HG02642 (cell line): ENCODE measurements around the gene GRIA1.

ENCODE experiments used
- ATAC-seq: cut with Tn5 transposase; IDR thresholded peaks from one replicate; pipeline ENCODE4 v1.9.1; 2021; ENCODE audit warnings: mild to moderate bottlenecking; ENCODE audit not compliant: unreplicated experiment, poor library complexity

GRIA1 gene

GRCh38 chr5:153543288-153543687 lies 52.8 kb downstream of the GRIA1 start:
- no peak for ATAC-seq

DNA sequence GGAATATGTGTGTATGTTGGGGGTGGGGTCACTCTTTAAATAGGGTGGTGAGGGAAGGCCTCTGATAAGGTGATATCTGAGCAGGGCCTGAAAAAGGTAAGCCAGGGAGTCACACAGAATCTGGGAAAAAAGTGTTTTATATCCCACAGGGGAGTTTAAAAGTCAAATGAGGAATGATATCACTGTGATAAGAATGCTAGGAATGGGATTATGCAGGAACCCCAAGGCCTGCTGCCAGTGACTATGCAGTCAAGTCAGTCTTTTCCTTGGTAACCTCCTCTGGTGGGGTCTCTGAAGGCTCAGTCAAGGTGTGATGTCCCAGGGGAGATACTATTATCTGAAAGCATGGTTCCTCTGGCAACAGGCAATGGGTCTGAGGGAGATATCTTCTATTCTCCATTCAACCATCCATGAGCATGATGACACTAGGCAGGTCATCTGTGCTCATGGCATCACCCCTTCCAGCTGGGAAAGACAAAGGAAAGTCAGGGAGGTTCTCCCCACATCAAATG lies 53.5 kb downstream of the GRIA1 start:
- no peak for ATAC-seq

DNA sequence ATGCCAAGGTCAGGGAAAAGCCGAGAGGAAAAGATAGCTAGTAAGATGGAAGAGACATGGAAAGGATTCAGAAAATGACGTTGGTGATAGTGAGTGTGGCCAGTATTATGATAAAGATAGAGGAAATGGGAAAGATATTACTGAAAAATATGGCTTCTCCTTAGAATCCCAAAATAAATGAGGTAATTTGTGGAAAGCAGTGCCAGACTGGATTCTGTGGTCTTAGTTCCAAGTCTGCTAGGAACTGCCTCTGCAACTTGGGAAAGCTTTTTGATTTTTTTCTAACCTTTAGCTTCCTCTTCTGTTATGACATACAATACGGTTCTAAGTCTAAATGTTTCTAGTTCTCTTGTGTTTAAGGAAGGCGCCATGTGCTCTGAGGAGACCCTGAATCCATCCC lies 54.2 kb downstream of the GRIA1 start:
- no peak for ATAC-seq

GRCh38 chr5:153546566-153546965 lies 56.1 kb downstream of the GRIA1 start:
- no peak for ATAC-seq

DNA sequence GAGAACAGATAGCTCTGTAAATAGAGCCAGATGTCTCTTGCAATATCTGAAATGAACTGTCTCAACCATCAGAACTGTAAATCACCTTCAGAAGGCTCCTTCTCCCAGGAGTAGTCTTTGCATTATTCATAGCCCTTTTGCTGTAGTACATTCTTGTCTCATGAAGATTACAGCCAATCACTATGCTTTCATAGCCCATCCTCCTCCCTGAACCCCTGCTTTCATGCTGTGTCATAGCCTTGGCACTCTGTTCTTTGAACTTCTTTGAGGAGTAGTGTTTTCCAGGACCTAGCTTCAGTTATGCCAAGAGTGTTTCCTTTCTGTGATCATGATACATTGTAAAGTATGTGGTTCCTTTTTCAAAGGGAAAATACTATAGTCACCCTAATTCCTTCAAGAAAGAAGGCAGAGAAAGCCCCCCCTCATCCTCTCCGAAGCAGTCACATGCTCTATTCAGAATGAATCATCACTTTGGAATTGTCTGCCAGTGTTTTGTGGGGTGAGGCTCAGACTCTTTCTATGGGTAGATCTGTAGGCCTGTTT lies 61.1 kb downstream of the GRIA1 start:
- ATAC-seq: no peak

DNA sequence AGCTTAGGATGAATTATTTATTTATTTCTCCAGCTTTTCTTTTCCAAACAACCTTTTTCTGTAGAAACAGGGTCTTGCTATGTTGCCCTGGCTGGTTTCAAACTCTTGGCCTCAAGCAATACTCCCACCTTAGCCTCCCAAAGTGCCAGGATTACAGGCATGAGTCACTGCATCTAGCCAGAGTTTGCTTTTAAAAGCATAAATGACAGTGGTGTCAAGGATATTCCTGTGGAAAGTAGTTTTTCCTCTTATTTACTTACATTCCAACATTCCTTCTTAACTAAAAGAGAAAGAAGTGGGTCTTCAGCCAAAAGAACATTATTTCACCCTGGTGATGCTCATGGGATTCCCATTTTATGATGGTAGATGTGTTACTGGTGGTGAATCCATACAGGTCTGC lies 62.4 kb downstream of the GRIA1 start:
- no peak for ATAC-seq

DNA sequence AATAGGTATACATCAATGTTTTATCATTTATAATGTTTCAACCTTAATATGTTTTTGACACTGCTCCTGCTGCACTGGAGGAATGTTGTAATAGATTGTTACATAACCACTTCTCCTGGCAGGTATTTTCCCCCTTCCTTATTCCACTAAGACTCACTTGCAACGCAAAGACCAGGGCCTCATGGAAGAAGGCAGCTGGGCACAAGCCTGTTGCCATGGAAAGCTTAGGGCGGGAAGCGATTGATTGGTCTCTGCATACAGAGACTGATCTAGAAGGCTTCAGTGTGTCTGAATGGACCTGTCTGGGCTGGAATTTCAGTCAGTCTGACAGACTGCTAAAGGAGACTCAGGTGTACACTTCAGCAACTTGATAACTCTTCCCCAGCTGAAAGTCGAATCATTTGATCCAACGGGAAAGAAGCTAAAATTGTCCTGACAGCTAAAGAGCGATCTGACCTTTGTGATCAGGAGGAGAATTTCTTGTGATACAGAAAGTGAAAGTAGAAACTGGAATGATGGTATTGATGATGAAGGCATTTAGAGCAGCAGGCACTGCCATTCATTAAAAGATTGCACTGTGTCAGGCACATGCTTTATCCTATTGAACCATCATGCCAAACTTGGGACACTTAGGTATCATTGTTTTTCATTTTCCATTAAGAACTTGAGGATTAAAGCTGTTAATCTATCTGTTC lies 65.1 kb downstream of the GRIA1 start:
- no peak for ATAC-seq

DNA sequence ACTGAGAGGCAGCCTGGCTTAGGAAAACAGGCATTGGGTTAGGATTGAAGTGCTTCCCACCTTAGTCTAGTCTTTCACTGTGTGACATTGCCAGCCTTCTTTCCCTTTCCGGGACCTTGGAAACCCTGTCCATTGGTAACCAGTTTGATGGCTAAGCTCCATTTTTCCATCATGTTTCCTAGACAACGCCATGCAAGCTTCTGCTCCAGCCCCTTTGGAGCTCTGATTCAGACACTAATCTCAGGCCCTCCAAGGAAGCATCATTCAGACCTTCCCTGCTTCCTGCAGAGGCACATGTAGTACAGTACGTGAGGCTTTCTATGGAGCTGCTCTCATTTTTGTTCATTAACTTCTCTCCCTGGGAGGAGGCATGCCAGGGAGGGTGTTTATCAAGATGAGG lies 68.5 kb downstream of the GRIA1 start:
- no peak for ATAC-seq

- ATAC-seq: no peak
Observed at GRCh38 chr5:153559926-153560325, 69.5 kb downstream of the GRIA1 start.

GRCh38 chr5:153562189-153562588 lies 71.7 kb downstream of the GRIA1 start:
- ATAC-seq: no peak

DNA sequence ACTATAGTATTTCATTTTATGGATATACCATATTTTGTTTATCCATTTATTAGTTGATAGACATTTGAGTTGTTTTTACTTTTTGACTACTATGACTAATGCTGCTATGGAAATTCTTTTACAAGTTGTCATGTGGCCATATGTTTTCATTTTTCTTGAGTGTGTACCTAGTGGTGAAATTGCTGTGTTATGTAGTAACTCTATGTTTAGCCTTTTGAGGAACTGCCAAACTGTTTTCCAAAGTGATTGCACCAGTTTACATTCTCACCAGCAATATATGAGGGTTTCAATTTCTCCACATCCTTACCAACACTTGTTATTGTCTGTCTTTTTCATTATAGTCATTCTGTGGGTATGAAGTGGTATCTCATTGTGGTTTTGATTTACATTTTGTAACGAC lies 75.4 kb downstream of the GRIA1 start:
- no peak for ATAC-seq

DNA sequence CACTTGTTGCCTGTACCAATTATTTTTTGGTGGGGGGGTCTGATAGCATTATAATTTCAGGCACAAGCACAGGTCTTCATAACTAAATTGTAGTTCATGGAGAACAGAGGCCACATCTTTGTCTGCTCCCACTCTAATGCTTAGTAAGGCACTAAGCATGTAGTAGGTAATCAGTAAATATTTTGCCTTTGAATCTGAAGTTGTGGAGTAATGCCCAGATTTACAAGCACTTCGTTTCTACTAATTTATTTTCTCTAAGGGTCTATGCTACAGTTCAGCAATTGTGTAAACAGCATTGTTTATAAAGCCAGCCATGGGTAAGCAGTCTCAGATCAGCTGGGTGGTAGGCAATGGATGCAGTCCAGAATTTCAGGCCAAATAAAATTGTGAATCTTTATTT lies 78.6 kb downstream of the GRIA1 start:
- no peak for ATAC-seq

GRCh38 chr5:153571162-153571561 lies 80.7 kb downstream of the GRIA1 start:
- no peak for ATAC-seq

- no peak for ATAC-seq
Observed at GRCh38 chr5:153572411-153573145, 82.1 kb downstream of the GRIA1 start.

- ATAC-seq: no peak
Observed at GRCh38 chr5:153573326-153574033, 83.0 kb downstream of the GRIA1 start.

DNA sequence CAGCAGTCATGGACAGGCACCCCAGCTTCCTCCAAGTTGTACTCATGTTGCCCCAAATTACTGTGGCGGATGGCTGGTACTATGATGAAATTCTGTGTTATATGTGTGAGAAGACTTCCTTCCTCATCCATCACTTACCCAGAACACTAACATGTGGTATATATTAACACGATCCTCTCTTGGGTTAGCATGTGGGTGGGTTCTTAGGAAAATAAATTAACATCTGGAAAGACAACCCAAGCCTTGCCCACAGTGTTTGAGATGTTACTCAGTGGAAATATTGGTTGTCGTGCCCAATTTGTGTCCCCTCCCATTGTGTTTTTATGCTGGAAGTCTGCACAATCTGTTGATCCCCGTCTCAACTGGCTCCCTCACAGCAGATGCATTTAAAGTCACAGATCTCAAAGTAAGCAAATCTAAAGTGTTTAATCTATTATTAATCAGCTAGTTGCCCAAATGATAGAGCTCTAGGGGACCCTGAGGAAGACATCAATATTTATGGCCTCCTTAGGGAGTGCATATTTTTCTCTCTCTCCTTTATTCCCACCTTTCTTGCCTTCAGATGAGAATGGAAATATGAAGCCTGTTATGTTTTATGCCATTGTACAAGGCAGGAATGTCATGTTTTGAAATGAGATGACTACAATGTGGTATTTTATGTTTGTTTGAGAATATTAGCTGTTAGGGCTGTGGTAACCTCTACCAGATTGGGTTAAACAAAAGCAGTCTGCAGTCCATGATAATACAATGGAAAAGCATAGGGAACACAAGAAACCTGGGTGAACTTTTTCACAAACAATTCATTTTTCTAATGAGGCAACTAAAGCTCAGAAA lies 93.9 kb downstream of the GRIA1 start:
- ATAC-seq: no peak

DNA sequence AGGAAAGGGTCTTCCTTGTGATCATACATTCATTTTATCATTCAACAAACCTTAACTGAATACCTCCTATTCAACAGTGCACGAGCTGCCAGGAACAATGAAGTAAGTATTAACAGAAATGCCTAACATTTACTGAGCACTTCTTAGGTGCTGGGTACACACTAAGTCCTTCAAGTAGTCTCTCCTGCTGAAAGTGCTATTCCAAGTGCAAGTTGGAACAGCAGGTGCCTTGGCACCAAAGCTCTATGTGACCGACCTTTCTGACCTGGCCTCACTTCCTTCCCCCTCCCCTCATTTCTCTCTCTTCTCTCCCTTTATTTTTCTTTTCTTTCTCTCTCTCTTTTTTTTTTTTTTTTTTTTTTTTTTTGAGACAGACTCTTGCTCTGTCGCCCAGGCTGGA lies 94.5 kb downstream of the GRIA1 start:
- no peak for ATAC-seq

- ATAC-seq: no peak
Observed at GRCh38 chr5:153585622-153586277, 95.3 kb downstream of the GRIA1 start.

- ATAC-seq: no peak
Observed at GRCh38 chr5:153592081-153592480, 101.6 kb downstream of the GRIA1 start.

DNA sequence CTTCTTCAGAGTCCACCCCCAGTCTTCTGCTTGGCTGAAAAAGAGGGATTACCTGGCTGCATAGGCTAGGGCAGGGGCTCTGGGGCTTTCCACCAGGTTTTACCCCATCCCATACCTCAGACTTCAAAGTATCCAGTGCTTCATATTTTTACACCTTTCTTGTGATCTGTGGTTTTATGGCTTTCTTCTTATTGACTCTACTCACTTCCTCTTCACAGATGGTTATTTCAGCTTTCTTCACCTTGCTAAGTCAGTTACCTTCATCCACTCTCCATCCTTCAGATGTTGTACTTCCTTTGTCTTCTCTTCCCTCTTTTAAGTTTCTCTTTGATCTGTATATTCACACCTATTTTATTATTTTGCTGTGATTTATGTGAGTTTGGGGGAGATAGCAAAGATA lies 104.3 kb downstream of the GRIA1 start:
- ATAC-seq: no peak
